ENCODE measurements around the gene SLMAP.
A peak's percentile ranks its signal among the peaks of the same experiment; 100 is the strongest.

Gene SLMAP

DNA sequence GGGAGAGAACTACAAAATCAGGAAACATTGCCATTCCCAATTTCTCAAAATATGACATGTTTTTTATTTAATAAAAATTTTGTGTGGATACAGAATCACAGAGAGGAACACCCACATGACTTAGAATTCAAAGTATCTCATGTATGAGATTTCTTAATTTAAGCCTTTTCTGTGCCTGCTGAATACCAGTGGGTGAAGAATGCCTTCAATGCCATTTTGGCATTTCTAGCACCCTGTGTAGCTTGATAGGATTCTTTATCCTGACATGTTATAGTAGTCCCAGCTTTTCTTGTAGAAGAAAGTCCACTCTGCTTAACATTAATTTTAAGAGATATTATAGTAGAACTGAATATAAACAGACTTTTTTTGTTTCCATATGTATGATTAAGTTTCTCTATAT lies 3.1 kb upstream of the SLMAP start:
- TF ChIP-seq, protein P1, sequence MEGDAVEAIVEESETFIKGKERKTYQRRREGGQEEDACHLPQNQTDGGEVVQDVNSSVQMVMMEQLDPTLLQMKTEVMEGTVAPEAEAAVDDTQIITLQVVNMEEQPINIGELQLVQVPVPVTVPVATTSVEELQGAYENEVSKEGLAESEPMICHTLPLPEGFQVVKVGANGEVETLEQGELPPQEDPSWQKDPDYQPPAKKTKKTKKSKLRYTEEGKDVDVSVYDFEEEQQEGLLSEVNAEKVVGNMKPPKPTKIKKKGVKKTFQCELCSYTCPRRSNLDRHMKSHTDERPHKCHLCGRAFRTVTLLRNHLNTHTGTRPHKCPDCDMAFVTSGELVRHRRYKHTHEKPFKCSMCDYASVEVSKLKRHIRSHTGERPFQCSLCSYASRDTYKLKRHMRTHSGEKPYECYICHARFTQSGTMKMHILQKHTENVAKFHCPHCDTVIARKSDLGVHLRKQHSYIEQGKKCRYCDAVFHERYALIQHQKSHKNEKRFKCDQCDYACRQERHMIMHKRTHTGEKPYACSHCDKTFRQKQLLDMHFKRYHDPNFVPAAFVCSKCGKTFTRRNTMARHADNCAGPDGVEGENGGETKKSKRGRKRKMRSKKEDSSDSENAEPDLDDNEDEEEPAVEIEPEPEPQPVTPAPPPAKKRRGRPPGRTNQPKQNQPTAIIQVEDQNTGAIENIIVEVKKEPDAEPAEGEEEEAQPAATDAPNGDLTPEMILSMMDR (IDR thresholded peaks at IDR 0.05; ENCODE audit: low read depth, low read length) = no peak
- DNase-seq = no peak
- H3K4me3 ChIP-seq (ENCODE audit: low read depth, low read length) = no peak overlapping the region
- no peaks in the 10 kb centered on the region for H3K9me3 ChIP-seq (ENCODE audit: severe bottlenecking)
- no peak overlapping the region for H3K27ac ChIP-seq
- no peaks in the 10 kb centered on the region for H3K27me3 ChIP-seq (ENCODE audit: insufficient read depth, low read depth, severe bottlenecking)
- peaks cover 13% of the 10 kb centered on the region for H3K36me3 ChIP-seq

DNA sequence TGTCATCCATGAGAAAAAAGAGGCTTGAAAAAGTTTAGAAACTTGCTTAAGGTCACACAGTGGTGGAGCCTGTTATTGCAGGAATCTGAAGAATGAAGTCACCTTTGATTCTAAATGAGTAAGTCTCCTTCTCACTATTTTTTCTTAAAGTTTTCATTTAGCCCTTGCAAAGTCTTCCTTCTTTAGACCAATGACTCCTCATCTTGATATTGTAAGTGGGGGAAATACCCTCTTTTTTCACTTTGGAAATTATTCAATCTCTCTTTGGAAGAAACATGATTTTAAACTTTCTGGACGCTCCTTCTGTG lies 787 bp upstream of the SLMAP start:
- Histone ChIP-seq H3K36me3 (peaks cover 36% of the 10 kb centered on the region), H3K27ac (peak overlapping the region; percentile 94), H3K4me3 (ENCODE audit: low read depth, low read length) (peak overlapping the region; percentile 79), H3K27me3 (ENCODE audit: insufficient read depth, low read depth, severe bottlenecking) (no peaks in the 10 kb centered on the region), H3K9me3 (ENCODE audit: severe bottlenecking) (no peaks in the 10 kb centered on the region)
- no peak for DNase-seq
- TF ChIP-seq, protein P1 (IDR thresholded peaks at IDR 0.05; ENCODE audit: low read depth, low read length) = no peak

DNA sequence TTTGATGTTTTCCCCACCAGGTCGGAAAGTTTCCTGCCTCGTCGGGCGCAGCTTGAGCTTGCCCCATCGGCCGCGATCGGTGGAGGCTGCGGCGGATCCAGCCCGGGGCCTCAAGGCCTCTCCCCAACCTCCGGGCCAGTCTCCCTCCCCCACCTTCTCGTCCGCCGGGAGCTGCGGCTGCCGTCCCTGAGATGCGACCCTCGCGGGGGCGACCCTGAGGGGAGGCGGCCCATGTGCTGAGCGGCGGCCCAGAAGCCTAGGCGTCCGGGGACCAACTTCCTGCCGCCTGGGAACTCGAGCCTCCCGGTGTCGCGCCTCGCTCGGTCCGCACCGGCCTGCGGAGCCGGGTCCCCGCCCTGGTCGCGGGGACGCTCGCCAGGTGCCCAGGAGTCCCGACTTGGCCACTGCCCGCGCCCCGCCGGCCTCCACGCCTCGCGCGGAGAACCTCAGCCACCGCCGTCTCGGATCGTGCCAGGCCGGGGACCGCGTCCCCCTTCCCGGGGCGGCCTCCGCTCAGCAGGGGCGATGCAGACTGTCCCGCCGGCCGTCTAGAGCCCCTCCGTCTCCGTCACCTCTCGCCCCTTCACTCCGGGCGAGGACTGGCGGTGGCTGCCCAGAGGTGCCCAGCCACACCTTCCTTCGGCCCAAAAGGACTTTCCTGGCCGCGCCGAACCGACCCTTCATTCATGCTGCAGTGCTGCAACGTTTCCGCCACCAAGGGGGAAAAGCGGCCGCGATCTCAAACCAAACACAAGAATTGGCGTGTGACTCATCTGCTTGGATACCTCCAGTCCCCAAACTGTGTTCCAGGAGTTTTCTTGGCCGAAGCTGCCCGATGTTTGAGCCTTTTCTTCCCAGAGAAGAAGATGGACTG lies 656 bp downstream of the SLMAP start:
- H3K36me3 ChIP-seq = peaks cover 45% of the 10 kb centered on the region
- H3K4me3 ChIP-seq (ENCODE audit: low read depth, low read length) = peak overlapping the region; percentile 79
- H3K27ac ChIP-seq = peak overlapping the region; percentile 94
- DNase-seq = peak; percentile 20
- H3K9me3 ChIP-seq (ENCODE audit: severe bottlenecking) = no peaks in the 10 kb centered on the region
- no peaks in the 10 kb centered on the region for H3K27me3 ChIP-seq (ENCODE audit: insufficient read depth, low read depth, severe bottlenecking)
- TF ChIP-seq, protein P1 (IDR thresholded peaks at IDR 0.05; ENCODE audit: low read depth, low read length) = 0 out of 2 replicates have a peak, but pooled peaks have one; percentile 0

DNA sequence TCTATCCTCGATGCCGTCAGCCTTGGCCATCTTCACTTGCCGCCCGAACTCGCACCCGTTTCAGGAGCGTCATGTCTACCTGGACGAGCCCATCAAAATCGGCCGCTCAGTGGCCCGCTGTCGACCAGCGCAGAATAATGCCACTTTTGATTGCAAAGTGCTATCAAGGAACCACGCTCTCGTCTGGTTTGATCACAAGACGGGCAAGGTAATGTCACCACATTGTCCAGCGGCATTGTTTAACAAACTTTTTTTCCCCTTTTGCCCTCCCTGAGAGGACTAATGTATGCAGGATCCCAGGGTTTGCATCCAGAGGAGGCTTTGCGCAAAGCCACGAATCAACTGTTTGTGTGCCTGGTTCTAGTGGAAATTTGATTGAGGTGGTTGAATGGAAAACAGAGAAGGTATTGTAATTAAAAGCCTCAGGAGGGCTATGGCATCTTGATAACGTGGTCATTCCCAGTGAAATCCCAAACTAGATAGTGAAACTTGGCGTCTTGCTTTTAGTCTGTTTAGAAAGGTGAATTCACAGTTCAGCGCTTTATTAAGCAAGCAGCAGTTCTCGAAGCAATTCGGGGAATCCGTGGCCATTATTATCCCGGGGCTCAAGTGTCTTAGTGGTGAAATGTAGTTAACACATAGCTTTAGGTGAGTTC lies 1.7 kb downstream of the SLMAP start:
- no peak for DNase-seq
- no peaks in the 10 kb centered on the region for H3K27me3 ChIP-seq (ENCODE audit: insufficient read depth, low read depth, severe bottlenecking)
- no peak overlapping the region for H3K27ac ChIP-seq
- H3K36me3 ChIP-seq = peaks cover 48% of the 10 kb centered on the region
- H3K9me3 ChIP-seq (ENCODE audit: severe bottlenecking) = no peaks in the 10 kb centered on the region
- H3K4me3 ChIP-seq (ENCODE audit: low read depth, low read length) = no peak overlapping the region
- TF ChIP-seq, protein P1 (IDR thresholded peaks at IDR 0.05; ENCODE audit: low read depth, low read length) = no peak

DNA sequence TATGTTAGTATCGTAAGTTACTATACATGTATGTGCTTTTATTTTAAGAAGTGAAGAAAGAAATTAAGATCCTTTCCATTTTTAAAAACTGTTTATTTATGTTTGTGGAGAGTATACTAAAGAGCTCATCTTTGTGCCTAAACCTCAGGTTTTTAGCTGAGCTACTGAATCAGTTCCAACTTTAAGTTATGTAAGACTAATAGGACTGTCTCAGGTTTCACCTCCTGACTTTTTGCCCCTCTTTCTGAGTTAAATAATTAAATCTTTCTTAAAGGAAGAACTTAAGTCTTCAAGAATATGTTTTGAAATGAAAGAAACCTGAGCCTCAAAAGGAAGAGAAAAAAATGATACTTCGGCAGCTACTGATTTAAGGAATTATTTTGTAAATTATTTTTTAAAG lies 2.6 kb downstream of the SLMAP start:
- H3K4me3 ChIP-seq (ENCODE audit: low read depth, low read length) = no peak overlapping the region
- no peak for DNase-seq
- H3K27me3 ChIP-seq (ENCODE audit: insufficient read depth, low read depth, severe bottlenecking) = no peaks in the 10 kb centered on the region
- TF ChIP-seq, protein P1 (IDR thresholded peaks at IDR 0.05; ENCODE audit: low read depth, low read length) = no peak
- peaks cover 55% of the 10 kb centered on the region for H3K36me3 ChIP-seq
- no peaks in the 10 kb centered on the region for H3K9me3 ChIP-seq (ENCODE audit: severe bottlenecking)
- H3K27ac ChIP-seq = no peak overlapping the region

Data from WERI-Rb-1 (cell line).